Activated B cell treated with CpG ODN at 0.5 μM for 24 hours (primary cell): ENCODE results near the gene ACOT12. TPM values are rescaled to one million over a fixed set of nuclear protein-coding genes. Genes with fewer than 3 reads are reported as not detected.

Source experiments
- ATAC-seq: fragments of 200-7000 bp; cut with Tn5 transposase; one replicate; pipeline ENCODE4 v1.10.0; 2021; ENCODE audit warnings: low read depth, mild to moderate bottlenecking, moderate library complexity
- CTCF ChIA-PET: fragments of 350-600 bp; sonication (Branson Sonifier 250); formaldehyde crosslinking; loops from one replicate; lab custom pipeline; 2021; ENCODE audit warnings: antibody characterized with exemption; lab: Charles Lee
- POLR2A ChIA-PET: fragments of 350-600 bp; sonication (Branson Sonifier 250); formaldehyde crosslinking; loops from one replicate; lab custom pipeline; 2021; ENCODE audit warnings: antibody characterized with exemption; lab: Charles Lee
- DNase-seq: peaks from one replicate; pipeline ENCODE4 v3.0.0; 2022
- H3K27ac Mint-ChIP-seq: one replicate; pipeline ENCODE4 v1.8.0; 2020; ENCODE audit warnings: mixed read lengths
- H3K27me3 Mint-ChIP-seq: one replicate; pipeline ENCODE4 v1.8.0; 2021; ENCODE audit warnings: mixed read lengths
- H3K36me3 Mint-ChIP-seq: one replicate; pipeline ENCODE4 v1.8.0; 2021; ENCODE audit warnings: low read depth, mixed read lengths
- H3K4me1 Mint-ChIP-seq: one replicate; pipeline ENCODE4 v1.8.0; 2021; ENCODE audit warnings: mixed read lengths
- H3K4me3 Mint-ChIP-seq: one replicate; pipeline ENCODE4 v1.8.0; 2020; ENCODE audit warnings: mild to moderate bottlenecking, mixed read lengths
- H3K9me3 Mint-ChIP-seq: one replicate; pipeline ENCODE4 v1.8.0; 2020; ENCODE audit warnings: mixed read lengths
- intact Hi-C: fragments of 100-400 bp; cut with micrococcal nuclease; formaldehyde crosslinking; loops from one replicate; pipeline ENCODE4 v1.15.1; 2024
- total RNA-seq: library from RNA; stranded (reverse); gene quantifications from 2 replicates; pipeline ENCODE4 v1.2.3, GENCODE V29; 2022
- TF ChIP-seq, protein P1 (sequence below): fragments of 200-600 bp; IDR thresholded peaks from one replicate; pipeline ENCODE4 v1.8.0; 2022; ENCODE audit warnings: antibody characterized with exemption, mild to moderate bottlenecking

ACOT12 gene
- total RNA-seq, 1 donor from 2014 or later, result not detected

GRCh38 chr5:81395262-81395661 is 1.3 kb upstream of the ACOT12 start:
- Mint-ChIP-seq H3K36me3 (no peaks in the 10 kb centered on the region), H3K9me3 (peaks cover 4% of the 10 kb centered on the region), H3K4me3 (no peak overlapping the region), H3K27ac (no peak overlapping the region), H3K27me3 (peaks cover 42% of the 10 kb centered on the region), H3K4me1 (peaks cover 13% of the 10 kb centered on the region)
- TF ChIP-seq, protein P1, sequence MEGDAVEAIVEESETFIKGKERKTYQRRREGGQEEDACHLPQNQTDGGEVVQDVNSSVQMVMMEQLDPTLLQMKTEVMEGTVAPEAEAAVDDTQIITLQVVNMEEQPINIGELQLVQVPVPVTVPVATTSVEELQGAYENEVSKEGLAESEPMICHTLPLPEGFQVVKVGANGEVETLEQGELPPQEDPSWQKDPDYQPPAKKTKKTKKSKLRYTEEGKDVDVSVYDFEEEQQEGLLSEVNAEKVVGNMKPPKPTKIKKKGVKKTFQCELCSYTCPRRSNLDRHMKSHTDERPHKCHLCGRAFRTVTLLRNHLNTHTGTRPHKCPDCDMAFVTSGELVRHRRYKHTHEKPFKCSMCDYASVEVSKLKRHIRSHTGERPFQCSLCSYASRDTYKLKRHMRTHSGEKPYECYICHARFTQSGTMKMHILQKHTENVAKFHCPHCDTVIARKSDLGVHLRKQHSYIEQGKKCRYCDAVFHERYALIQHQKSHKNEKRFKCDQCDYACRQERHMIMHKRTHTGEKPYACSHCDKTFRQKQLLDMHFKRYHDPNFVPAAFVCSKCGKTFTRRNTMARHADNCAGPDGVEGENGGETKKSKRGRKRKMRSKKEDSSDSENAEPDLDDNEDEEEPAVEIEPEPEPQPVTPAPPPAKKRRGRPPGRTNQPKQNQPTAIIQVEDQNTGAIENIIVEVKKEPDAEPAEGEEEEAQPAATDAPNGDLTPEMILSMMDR, result no peak
- DNase-seq (no peak), ATAC-seq (no peak)
- intact Hi-C loops, result no loop called here
- ChIA-PET POLR2A (no interaction called here), CTCF (no interaction called here)

GRCh38 chr5:81393430-81393782 is 528 bp downstream of the ACOT12 start:
- CTCF ChIA-PET, result no interaction called here
- H3K4me1 Mint-ChIP-seq, result peaks cover 9% of the 10 kb centered on the region
- POLR2A ChIA-PET, result no interaction called here
- H3K27ac Mint-ChIP-seq, result no peak overlapping the region
- no peaks in the 10 kb centered on the region for H3K36me3 Mint-ChIP-seq
- peaks cover 40% of the 10 kb centered on the region for H3K27me3 Mint-ChIP-seq
- H3K4me3 Mint-ChIP-seq, result no peak overlapping the region
- intact Hi-C loops, result no loop called here
- DNase-seq (no peak), ATAC-seq (no peak)
- TF ChIP-seq, protein P1, result no peak
- peaks cover 4% of the 10 kb centered on the region for H3K9me3 Mint-ChIP-seq

GRCh38 chr5:81389025-81389424 is 4.9 kb downstream of the ACOT12 start:
- H3K4me1 Mint-ChIP-seq, result peaks cover 5% of the 10 kb centered on the region
- TF ChIP-seq, protein P1, result no peak

DNA sequence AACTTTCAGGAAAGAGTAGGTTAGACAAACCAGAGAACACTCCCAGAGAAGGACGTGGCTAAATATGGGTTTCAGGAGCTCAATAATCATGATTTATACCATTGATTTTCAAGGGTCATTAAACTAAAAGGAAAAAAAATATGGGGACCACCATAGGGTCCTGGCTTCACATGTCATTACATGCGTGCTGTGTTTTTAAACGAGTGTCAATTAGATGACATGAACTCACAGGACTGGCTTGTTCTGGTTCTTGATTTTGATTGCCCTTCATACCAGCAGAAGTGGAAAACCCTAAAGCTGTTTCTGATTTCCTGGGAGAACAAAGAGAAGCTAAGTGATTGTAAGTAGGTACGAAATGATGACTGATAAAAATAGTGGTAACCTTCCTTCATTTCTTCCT is 5.8 kb downstream of the ACOT12 start:
- no peaks in the 10 kb centered on the region for H3K4me1 Mint-ChIP-seq
- no peaks in the 10 kb centered on the region for H3K36me3 Mint-ChIP-seq
- CTCF ChIA-PET, result no interaction called here
- POLR2A ChIA-PET, result no interaction called here
- H3K4me3 Mint-ChIP-seq, result no peak overlapping the region
- TF ChIP-seq, protein P1, result no peak
- no peak overlapping the region for H3K27ac Mint-ChIP-seq
- no peak for DNase-seq
- no peaks in the 10 kb centered on the region for H3K9me3 Mint-ChIP-seq
- intact Hi-C loops, result no loop called here
- ATAC-seq, result no peak
- peaks cover 17% of the 10 kb centered on the region for H3K27me3 Mint-ChIP-seq

More at GRCh38 chr5:81389025-81389424, 4.9 kb downstream of the ACOT12 start:
- Mint-ChIP-seq H3K9me3 (no peaks in the 10 kb centered on the region), H3K27ac (no peak overlapping the region), H3K36me3 (no peaks in the 10 kb centered on the region), H3K27me3 (peaks cover 22% of the 10 kb centered on the region), H3K4me3 (no peak overlapping the region)
- intact Hi-C loops, result no loop called here
- no peak for ATAC-seq
- ChIA-PET POLR2A (no interaction called here), CTCF (no interaction called here)
- no peak for DNase-seq

GRCh38 chr5:81383867-81384266 is 10.1 kb downstream of the ACOT12 start:
- intact Hi-C loops, result no loop called here
- H3K9me3 Mint-ChIP-seq, result no peaks in the 10 kb centered on the region
- TF ChIP-seq, protein P1, result no peak
- ATAC-seq (no peak), DNase-seq (no peak)
- H3K4me3 Mint-ChIP-seq, result no peak overlapping the region
- H3K36me3 Mint-ChIP-seq, result no peaks in the 10 kb centered on the region
- ChIA-PET POLR2A (no interaction called here), CTCF (no interaction called here)
- no peak overlapping the region for H3K27ac Mint-ChIP-seq
- H3K4me1 Mint-ChIP-seq, result no peaks in the 10 kb centered on the region
- H3K27me3 Mint-ChIP-seq, result peaks cover 2% of the 10 kb centered on the region
